Measurements from ENCODE around the gene RBPJL. TPM values are rescaled to one million over a fixed set of nuclear protein-coding genes. Genes with fewer than 3 reads are reported as not detected.
A peak's percentile ranks its signal among the peaks of the same experiment; 100 is the strongest.

RBPJL gene
- total and polyA plus RNA-seq, 2 of the 8 experiments (the other 6 are each of a cell fraction or from before 2014, with no cell fraction given): 0.67 to 1.3 TPM

- peak; percentile 82 to 83 for TF ChIP-seq RAD21 (IDR thresholded peaks at IDR 0.05 in 1 of 2, conservative IDR thresholded peaks at IDR 0.05 in 1 of 2; ENCODE audit: low read depth in 2 of 2, low read length in 2 of 2)
- TF ChIP-seq E2F6 (IDR thresholded peaks at IDR 0.05): no peak
- TF ChIP-seq TCF12 (IDR thresholded peaks at IDR 0.05; ENCODE audit: low read depth, low read length): no peak
- TF ChIP-seq CHD1 (IDR thresholded peaks at IDR 0.05; ENCODE audit: low read depth, low read length): peak; percentile 67; the same call in 1 of the 2 replicates
- peak; percentile 74; the same call in 1 of the 2 replicates for TF ChIP-seq RBBP5 (IDR thresholded peaks at IDR 0.05; ENCODE audit: borderline replicate concordance, low read depth, low read length)
- peak; percentile 85 for TF ChIP-seq KDM4A (IDR thresholded peaks at IDR 0.05; ENCODE audit: low read depth, low read length, severe bottlenecking)
- peak in 1 of 2 experiments; percentile 98; a peak in 3 of 4 replicates for TF ChIP-seq SIN3A (conservative IDR thresholded peaks at IDR 0.05 in 1 of 2, IDR thresholded peaks at IDR 0.05 in 1 of 2; ENCODE audit: low read depth in 1 of 2, low read length in 2 of 2)
- peak in 1 of 2 experiments; percentile 81; a peak in 2 of 3 replicates for TF ChIP-seq POLR2A (IDR thresholded peaks at IDR 0.05; ENCODE audit: control extremely low read depth in 1 of 2, low read depth in 2 of 2, low read length in 2 of 2)
- TF ChIP-seq CBX8 (IDR thresholded peaks at IDR 0.05; ENCODE audit: borderline replicate concordance, low read depth, low read length): no peak
- TF ChIP-seq FOSL1 (IDR thresholded peaks at IDR 0.05; ENCODE audit: insufficient read depth, low read depth, low read length): no peak
- TF ChIP-seq HDAC6 (IDR thresholded peaks at IDR 0.05; ENCODE audit: low read depth, low read length): no peak
- no peak for TF ChIP-seq TAF7 (optimal IDR thresholded peaks at IDR 0.05; ENCODE audit: borderline replicate concordance, low read depth, low read length)
- TF ChIP-seq SP1 (IDR thresholded peaks at IDR 0.05; ENCODE audit: low read depth, low read length): no peak
- TF ChIP-seq RNF2 (IDR thresholded peaks at IDR 0.05; ENCODE audit: borderline replicate concordance, low read depth, low read length, missing control alignments, poor library complexity, severe bottlenecking): no peak
- peak in 1 of 2 experiments; percentile 85; a peak in 1 of 4 replicates for TF ChIP-seq HDAC2 (IDR thresholded peaks at IDR 0.05; ENCODE audit: borderline replicate concordance in 1 of 2, low read depth in 2 of 2, low read length in 2 of 2)
- no peak for TF ChIP-seq ZNF274 (IDR thresholded peaks at IDR 0.05; ENCODE audit: borderline replicate concordance, extremely low read depth, low read length)
- peak; percentile 99 for TF ChIP-seq NRF1 (IDR thresholded peaks at IDR 0.05; ENCODE audit: low read depth, low read length)
- no peak for TF ChIP-seq ATF3 (IDR thresholded peaks at IDR 0.05; ENCODE audit: insufficient read depth, low read depth, low read length)
- no peak for TF ChIP-seq CBX5 (IDR thresholded peaks at IDR 0.05; ENCODE audit: low read depth, low read length)
- TF ChIP-seq RFX5 (IDR thresholded peaks at IDR 0.05; ENCODE audit: borderline replicate concordance, low read depth, low read length): no peak
- peak; percentile 92 for TF ChIP-seq SAP30 (IDR thresholded peaks at IDR 0.05; ENCODE audit: insufficient read depth, insufficient replicate concordance, low read length)
These were observed 56.4 kb downstream of the RBPJL start, which contains the start of gene SYS1 (continued) for GRCh38 chr20:45362804-45363610.
